Calu3 (cell line): ENCODE data around the gene TGFA. TPM values are rescaled to one million over a fixed set of nuclear protein-coding genes. Genes with fewer than 3 reads are reported as not detected.
A peak's percentile ranks its signal among the peaks of the same experiment; 100 is the strongest.

ENCODE experiments used
- BruUV-seq: library from RNA; stranded (reverse); fragments of 400-500 nt; replicated peaks from 2 replicates; lab custom pipeline; 2021; lab: Mats Ljungman, UMichigan
- CTCF ChIA-PET: fragments of 300-600 bp; sonication (Branson Sonifier 250); formaldehyde crosslinking; loops from one replicate; lab custom pipeline; 2022; ENCODE audit warnings: antibody characterized with exemption; lab: Charles Lee
- DNase-seq: peaks from one replicate; pipeline ENCODE4 v3.0.0; 2022
- H3K27ac Mint-ChIP-seq: one replicate; pipeline ENCODE4 v1.8.0; 2022; ENCODE audit warnings: mixed read lengths; ENCODE audit not compliant: unreplicated experiment
- H3K27me3 Mint-ChIP-seq: one replicate; pipeline ENCODE4 v1.8.0; 2022; ENCODE audit warnings: mixed read lengths; ENCODE audit not compliant: unreplicated experiment
- H3K36me3 Mint-ChIP-seq: one replicate; pipeline ENCODE4 v1.8.0; 2022; ENCODE audit warnings: mild to moderate bottlenecking, moderate library complexity, mixed read lengths; ENCODE audit not compliant: insufficient read depth, unreplicated experiment
- H3K4me1 Mint-ChIP-seq: one replicate; pipeline ENCODE4 v1.8.0; 2022; ENCODE audit warnings: mild to moderate bottlenecking, low read depth, mixed read lengths; ENCODE audit not compliant: unreplicated experiment
- H3K4me3 Mint-ChIP-seq: one replicate; pipeline ENCODE4 v1.8.0; 2022; ENCODE audit warnings: mild to moderate bottlenecking, low read depth, moderate library complexity, mixed read lengths; ENCODE audit not compliant: unreplicated experiment
- H3K9me3 Mint-ChIP-seq: one replicate; pipeline ENCODE4 v1.8.0; 2022; ENCODE audit warnings: low read depth, mixed read lengths; ENCODE audit not compliant: unreplicated experiment
- CTCF ChIP-seq: fragments of 200-600 bp; IDR thresholded peaks from one replicate; pipeline ENCODE4 v1.8.0; 2022; ENCODE audit warnings: antibody characterized with exemption; ENCODE audit not compliant: unreplicated experiment
- intact Hi-C: fragments of 100-400 bp; cut with micrococcal nuclease; formaldehyde crosslinking; loops from one replicate; pipeline ENCODE4 v1.10.0; 2022; ENCODE audit not compliant: unreplicated experiment
- total RNA-seq: library from RNA; stranded (reverse); gene quantifications from 2 replicates; pipeline ENCODE4 v1.2.3, GENCODE V29; 2022

TGFA gene
- total RNA-seq, 1 experiment from 2014 or later: 80.0 TPM

DNA sequence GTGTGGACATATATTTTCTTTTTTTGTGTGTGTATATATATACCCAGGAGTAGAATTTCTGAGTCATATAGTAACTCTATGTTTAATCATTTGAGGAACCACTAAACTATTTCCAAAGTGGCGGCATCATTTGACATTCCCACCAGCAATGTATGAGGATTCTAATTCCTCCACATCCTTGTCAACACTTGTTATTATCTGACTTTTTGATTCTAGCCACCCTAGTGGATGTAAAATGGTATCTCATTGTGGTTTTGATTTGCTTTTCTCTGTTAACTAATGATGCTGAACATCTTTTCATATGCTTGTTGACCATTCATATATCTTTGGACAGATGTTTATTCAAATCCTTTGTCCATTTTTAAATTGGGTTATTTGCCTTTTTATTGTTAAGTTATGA lies 120.3 kb downstream of the TGFA start:
- peaks cover 2% of the 10 kb centered on the region for H3K9me3 Mint-ChIP-seq
- intact Hi-C loops: no loop called here
- CTCF ChIA-PET: no interaction called here
- H3K4me1 Mint-ChIP-seq: peaks cover 11% of the 10 kb centered on the region
- TF ChIP-seq CTCF: no peak
- H3K36me3 Mint-ChIP-seq: no peaks in the 10 kb centered on the region
- BruUV-seq: no TSS peak
- no peak for DNase-seq
- H3K4me3 Mint-ChIP-seq: no peak overlapping the region
- no peak overlapping the region for H3K27ac Mint-ChIP-seq
- H3K27me3 Mint-ChIP-seq: no peaks in the 10 kb centered on the region

DNA sequence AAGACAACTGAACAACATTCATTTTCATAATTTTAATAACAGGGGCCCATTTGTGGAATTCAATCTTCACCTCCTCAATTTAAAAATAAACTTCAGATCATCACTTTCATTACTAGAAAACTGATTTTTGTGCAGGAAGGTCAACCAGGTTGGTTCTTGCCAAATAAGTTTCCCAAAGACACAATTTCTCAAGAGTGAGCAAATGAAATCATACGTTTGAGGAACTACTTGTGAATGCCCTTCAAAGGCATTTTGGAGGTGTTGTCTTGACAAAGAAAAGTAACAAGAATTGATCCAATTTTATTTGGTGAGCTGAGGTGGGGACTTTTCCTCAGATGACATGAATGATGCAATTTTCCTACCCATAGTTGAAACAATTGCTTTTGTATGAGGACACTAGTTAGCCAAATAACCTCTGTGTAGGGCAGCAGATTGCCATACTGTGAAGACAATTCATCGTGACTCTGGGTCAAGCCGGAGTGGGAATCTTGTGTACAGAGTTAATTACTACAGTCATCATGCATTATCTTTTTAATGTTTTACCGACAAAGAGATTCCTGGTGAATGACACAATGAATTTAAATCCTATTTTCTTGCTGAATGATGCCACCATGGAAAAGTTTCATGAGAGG lies 121.8 kb downstream of the TGFA start:
- Mint-ChIP-seq H3K4me3 (no peak overlapping the region), H3K9me3 (peaks cover 2% of the 10 kb centered on the region), H3K27ac (peak overlapping the region; percentile 68), H3K36me3 (no peaks in the 10 kb centered on the region), H3K27me3 (no peaks in the 10 kb centered on the region), H3K4me1 (peaks cover 11% of the 10 kb centered on the region)
- CTCF ChIA-PET: no interaction called here
- TF ChIP-seq CTCF: no peak
- no TSS peak for BruUV-seq
- DNase-seq: no peak
- intact Hi-C loops: no loop called here

DNA sequence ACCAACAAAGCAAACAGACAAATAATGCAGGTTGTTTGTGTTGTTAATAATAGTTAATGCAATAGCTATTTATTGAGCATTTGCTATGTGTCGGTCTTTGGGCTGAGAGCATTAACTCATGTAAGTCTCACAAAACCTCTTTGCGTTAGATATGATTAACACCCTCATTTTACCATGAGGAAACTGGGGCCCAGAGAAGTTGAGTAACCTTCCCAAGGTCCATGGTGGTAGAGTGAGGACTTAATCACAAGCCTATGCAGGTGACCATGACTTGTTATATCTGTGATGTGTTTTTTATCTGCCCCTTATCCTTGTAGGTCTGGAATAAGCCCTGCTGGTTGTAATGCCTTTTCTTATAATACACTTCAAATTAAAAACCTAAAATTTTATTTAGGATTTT lies 127.3 kb downstream of the TGFA start:
- Mint-ChIP-seq H3K36me3 (no peaks in the 10 kb centered on the region), H3K4me3 (no peak overlapping the region), H3K9me3 (no peaks in the 10 kb centered on the region), H3K4me1 (no peaks in the 10 kb centered on the region), H3K27ac (no peak overlapping the region), H3K27me3 (no peaks in the 10 kb centered on the region)
- intact Hi-C loops: no loop called here
- no peak for TF ChIP-seq CTCF
- BruUV-seq: no TSS peak
- CTCF ChIA-PET: interaction anchor here (1.0 to 1.3 kb wide), 2 partner anchors 29 to 122 kb away, joined by 3 read pairs; no protein-coding TSS in a partner anchor
- DNase-seq: no peak

- Mint-ChIP-seq H3K27me3 (no peaks in the 10 kb centered on the region), H3K4me3 (no peak overlapping the region), H3K27ac (no peak overlapping the region), H3K36me3 (no peaks in the 10 kb centered on the region), H3K4me1 (no peaks in the 10 kb centered on the region), H3K9me3 (no peaks in the 10 kb centered on the region)
- BruUV-seq: no TSS peak
- CTCF ChIA-PET: interaction anchor here (1.0 to 1.3 kb wide), 2 partner anchors 29 to 122 kb away, joined by 3 read pairs; no protein-coding TSS in a partner anchor
- intact Hi-C loops: no loop called here
- no peak for TF ChIP-seq CTCF
- peak; percentile 41 for DNase-seq
These were observed 127.8 kb downstream of the TGFA start for GRCh38 chr2:70425682-70426301.
